H1 (cell line): ENCODE measurements around the gene GOLGA1. TPM values are rescaled to one million over a fixed set of nuclear protein-coding genes. Genes with fewer than 3 reads are reported as not detected.

ENCODE experiments used
- ASH2L ChIP-seq: fragments of 200-600, 300-600 bp; sonication (generic); IDR thresholded peaks from one replicate; pipeline ENCODE4 v1.7.1; 2017; ENCODE audit warnings: low read length
- CREB1 ChIP-seq: IDR thresholded peaks from 2 replicates; pipeline ENCODE4 v1.6.1; 2012; ENCODE audit warnings: inconsistent platforms
- NANOG ChIP-seq: IDR thresholded peaks from 2 replicates; pipeline ENCODE4 v1.6.1; 2011; ENCODE audit warnings: low read length, low read depth, mild to moderate bottlenecking, inconsistent platforms; ENCODE audit not compliant: insufficient read depth, poor library complexity, severe bottlenecking
- USF2 ChIP-seq: IDR thresholded peaks from 2 replicates; pipeline ENCODE4 v1.6.1; 2011; ENCODE audit warnings: low read length, improper control_type of control experiment
- polyA plus RNA-seq, 7 experiments: library from polyadenylated mRNA; depleted of rRNA in 3 of 7; stranded (reverse) in 5 of 7; unstranded in 2 of 7; fragments of >200 nt in 5 of 7; fragments of 200-250 nt in 2 of 7; gene quantifications; 1 replicate in 5 of 7; 2 replicates in 1 of 7; 4 replicates in 1 of 7; pipeline versions ENCODE4 v1.2.1 to v1.2.3, GENCODE V29; 2011 to 2013; ENCODE audit warnings: missing spikeins in 2 of 7, mixed read lengths in 2 of 7
- total RNA-seq: library from RNA; stranded (reverse); fragmentation: NEBNext Ultra II Directional; extraction: Animal tissue kit (Norgen Biotek cat#: 25700); gene quantifications from 2 replicates; pipeline ENCODE4 v1.2.1, GENCODE V29; 2021
- TF ChIP-seq, protein P1 (sequence below), 3 experiments: IDR thresholded peaks; 1 replicate in 2 of 3; 2 replicates in 1 of 3; pipeline versions ENCODE4 v1.5.1 to v1.6.1; 2011; ENCODE audit warnings: low read length in 3 of 3, mild to moderate bottlenecking in 3 of 3, inconsistent platforms in 2 of 3, low read depth in 1 of 3, moderate library complexity in 1 of 3; ENCODE audit not compliant: insufficient read depth in 1 of 3; ENCODE audit errors: control extremely low read depth in 1 of 3

Gene GOLGA1
- total and polyA plus RNA-seq, 2 of the 8 experiments (the other 6 are each of a cell fraction or from before 2014, with no cell fraction given): 4.8 to 6.5 TPM

- TF ChIP-seq USF2 (no peak), ASH2L (no peak), CREB1 (no peak), NANOG (no peak)
- TF ChIP-seq, protein P1, sequence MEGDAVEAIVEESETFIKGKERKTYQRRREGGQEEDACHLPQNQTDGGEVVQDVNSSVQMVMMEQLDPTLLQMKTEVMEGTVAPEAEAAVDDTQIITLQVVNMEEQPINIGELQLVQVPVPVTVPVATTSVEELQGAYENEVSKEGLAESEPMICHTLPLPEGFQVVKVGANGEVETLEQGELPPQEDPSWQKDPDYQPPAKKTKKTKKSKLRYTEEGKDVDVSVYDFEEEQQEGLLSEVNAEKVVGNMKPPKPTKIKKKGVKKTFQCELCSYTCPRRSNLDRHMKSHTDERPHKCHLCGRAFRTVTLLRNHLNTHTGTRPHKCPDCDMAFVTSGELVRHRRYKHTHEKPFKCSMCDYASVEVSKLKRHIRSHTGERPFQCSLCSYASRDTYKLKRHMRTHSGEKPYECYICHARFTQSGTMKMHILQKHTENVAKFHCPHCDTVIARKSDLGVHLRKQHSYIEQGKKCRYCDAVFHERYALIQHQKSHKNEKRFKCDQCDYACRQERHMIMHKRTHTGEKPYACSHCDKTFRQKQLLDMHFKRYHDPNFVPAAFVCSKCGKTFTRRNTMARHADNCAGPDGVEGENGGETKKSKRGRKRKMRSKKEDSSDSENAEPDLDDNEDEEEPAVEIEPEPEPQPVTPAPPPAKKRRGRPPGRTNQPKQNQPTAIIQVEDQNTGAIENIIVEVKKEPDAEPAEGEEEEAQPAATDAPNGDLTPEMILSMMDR (IDR thresholded peaks at IDR 0.05; ENCODE audit: control extremely low read depth in 1 of 3, insufficient read depth in 1 of 3, low read depth in 1 of 3, low read length in 3 of 3): no peak
These were observed 28.5 kb upstream of the GOLGA1 start (continued) for GRCh38 chr9:124969401-124969800.
